Activated T-helper 1 cell treated with anti-CD3 and anti-CD28 coated beads, Interleukin-2, amount 50 U/mL, for 16 hours (primary cell): Measurements from ENCODE around the gene TPRN.

ENCODE experiments used
- DNase-seq, 2 donors: peaks; one replicate each; pipeline ENCODE4 v3.0.0-alpha.2; 2020; ENCODE audit warnings: low read depth in 1 of 2, low spot score in 1 of 2

Gene TPRN

GRCh38 chr9:137236936-137237421, 36.4 kb upstream of the TPRN start:
- no peak for DNase-seq

GRCh38 chr9:137236238-137236935, 35.8 kb upstream of the TPRN start:
- peak; percentile 83 to 84 for DNase-seq

- DNase-seq: no peak
These were observed 35.1 kb upstream of the TPRN start for GRCh38 chr9:137235424-137236237.

- DNase-seq: no peak
These were observed 34.4 kb upstream of the TPRN start for GRCh38 chr9:137234758-137235423.

GRCh38 chr9:137234055-137234697, 33.6 kb upstream of the TPRN start:
- DNase-seq: no peak

DNA sequence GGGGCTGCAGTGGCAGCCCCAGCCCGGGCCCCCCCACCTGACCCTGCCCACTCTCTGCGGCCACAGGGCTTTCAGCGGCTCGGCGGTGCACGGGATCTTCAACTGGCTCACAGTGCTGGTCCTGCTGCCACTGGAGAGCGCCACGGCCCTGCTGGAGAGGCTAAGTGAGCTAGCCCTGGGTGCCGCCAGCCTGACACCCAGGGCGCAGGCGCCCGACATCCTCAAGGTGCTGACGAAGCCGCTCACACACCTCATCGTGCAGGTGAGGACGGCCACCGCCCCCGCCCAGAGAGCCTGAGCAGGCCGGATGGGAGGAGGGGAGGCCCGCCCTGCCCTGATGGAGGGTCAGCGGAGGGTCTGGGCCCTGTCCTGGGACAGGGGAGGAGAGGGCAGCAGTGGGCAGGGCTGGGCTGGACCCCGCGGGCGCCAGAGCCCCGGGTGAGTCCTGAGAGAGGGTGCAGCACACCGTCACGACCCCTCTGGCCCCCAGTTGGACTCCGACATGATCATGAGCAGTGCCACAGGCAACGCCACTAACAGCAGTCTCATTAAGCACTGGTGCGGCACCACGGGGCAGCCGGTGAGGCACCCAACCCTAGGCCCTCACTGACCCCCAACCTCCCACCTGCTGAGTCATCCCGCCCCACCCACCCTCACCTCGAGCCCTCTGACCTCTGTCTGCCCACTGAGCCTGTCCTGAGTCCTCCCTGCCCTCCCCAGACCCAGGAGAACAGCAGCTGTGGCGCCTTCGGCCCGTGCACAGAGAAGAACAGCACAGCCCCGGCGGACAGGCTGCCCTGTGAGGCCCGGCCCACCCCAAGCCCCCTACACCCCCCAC, 32.8 kb upstream of the TPRN start:
- DNase-seq: no peak

DNA sequence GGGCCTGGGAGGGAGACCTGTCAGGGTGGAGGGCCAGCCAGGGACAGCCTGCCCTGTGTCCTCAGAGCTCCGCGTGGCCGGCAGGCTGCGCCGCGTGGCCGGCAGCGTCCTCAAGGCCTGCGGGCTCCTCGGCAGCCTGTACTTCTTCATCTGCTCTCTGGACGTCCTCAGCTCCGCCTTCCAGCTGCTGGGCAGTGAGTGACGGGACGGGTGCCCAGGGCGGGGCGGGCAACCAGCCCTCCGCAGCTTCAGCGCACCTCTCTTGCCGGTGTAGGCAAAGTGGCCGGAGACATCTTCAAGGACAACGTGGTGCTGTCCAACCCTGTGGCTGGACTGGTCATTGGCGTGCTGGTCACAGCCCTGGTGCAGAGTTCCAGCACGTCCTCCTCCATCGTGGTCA, 32.0 kb upstream of the TPRN start:
- no peak for DNase-seq

DNA sequence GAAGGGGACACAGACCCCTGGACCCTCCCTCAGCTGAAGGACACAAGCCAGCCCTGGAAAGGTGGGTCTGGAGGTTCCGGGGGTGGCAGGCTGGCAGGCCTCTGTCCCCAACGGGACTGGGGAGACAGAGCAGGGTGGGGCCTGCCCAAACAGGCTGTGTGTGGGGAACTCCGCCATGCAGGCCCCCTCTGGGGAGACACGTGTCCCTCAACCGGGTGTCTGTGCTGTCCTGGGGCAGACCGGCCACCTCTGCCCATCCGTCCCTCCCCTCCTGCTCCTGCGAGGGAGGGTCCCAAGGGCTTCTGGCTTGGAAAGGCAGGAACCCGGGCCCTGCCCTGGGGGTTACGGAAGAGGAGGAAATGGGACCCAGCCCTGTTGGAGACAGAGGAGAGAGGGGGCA, 31.6 kb upstream of the TPRN start:
- no peak for DNase-seq

DNA sequence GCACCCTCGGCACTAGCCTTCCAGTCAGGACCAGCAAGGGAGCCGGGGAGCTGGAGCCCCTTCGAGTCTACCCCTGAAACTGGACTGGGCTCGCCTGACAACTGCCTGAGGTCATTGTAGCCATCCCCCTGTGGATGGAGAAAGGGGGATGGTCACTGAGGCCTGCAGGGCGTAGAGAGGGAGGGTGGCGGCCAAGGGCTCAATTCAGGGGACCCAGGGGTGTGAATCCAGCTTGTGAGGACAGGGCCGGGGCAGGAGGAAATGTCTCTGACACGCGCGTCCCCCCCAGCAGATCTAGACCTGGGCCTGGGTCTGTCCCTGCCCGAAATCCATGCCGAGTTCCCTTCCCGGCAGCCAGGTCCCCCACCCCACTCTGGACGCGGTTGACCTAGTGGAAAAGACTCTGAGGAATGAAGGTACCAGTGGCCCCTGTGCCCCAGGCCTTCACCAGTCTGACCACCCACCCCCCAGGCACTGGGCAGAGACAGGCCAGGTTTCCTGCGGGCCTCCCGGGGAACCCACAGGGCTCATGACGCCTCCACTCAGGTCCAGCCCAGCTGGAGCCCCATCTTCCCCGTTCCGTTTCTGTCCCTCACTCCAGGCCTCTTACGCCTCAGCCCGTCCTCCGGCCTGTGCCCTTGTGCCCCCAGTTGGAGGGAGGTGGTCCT, 31.0 kb upstream of the TPRN start:
- DNase-seq: no peak

DNA sequence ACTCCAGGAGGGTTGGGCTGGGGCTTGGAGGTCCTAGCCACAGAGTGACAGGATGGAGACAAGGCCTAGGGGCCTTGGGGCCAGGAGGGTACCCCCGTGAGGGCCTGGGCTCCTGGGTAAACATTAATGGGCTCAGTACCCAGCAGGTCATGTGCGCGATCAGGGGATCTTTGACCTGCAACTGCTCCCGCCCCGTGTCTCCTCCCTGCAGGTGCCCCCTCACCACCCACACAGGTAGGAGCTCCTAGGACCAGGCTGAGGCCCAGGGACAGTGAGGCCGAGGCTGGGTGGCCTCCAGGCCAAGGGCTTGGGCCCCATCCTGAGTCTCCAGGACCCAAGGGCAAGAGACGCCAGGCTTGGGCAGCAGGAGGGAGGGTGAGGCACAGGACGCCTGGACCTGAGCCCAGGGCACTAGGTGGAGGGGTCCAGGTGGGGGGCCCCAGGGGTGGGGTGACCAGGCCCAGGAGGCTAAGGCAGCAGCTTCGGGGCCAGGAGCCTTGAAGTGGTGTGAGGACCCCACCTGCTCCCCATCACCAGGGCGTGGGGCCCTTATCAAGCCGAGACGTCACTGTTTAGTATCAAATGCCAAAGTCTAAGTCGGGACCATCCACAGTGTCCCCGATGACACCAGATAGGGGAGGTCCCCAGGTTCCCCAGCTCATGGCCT, 30.3 kb upstream of the TPRN start, which contains the start of gene SLC34A3:
SLC34A3 (plus strand) TSS at position 197 of the 667 bp plus-strand sequence. CDS start 802 bp downstream, outside the sequence.
- DNase-seq: no peak

GRCh38 chr9:137229903-137230704, 29.6 kb upstream of the TPRN start:
- no peak for DNase-seq

GRCh38 chr9:137228968-137229896, 28.7 kb upstream of the TPRN start:
- DNase-seq: no peak

DNA sequence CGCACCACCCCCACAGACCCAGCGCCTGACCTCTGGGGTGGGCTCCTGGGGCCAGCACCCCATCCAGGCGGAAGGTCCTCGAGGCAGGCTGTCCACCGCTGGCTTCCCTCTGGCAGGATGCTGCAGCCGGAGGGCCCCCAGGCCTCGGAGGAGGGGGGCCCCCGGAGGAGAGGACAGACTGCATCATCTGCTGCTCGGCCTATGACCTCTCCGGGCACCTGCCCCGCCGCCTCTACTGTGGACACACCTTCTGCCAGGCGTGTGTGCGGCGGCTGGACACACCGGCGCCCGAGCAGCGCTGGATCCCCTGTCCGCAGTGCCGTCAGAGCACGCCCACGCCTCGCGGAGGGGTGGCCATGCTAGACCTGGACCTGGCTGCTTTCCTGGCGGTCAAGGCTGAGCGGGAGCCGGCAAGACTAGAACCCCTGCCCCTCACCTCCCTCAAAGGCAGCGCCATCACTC, 28.0 kb upstream of the TPRN start:
- no peak for DNase-seq

DNA sequence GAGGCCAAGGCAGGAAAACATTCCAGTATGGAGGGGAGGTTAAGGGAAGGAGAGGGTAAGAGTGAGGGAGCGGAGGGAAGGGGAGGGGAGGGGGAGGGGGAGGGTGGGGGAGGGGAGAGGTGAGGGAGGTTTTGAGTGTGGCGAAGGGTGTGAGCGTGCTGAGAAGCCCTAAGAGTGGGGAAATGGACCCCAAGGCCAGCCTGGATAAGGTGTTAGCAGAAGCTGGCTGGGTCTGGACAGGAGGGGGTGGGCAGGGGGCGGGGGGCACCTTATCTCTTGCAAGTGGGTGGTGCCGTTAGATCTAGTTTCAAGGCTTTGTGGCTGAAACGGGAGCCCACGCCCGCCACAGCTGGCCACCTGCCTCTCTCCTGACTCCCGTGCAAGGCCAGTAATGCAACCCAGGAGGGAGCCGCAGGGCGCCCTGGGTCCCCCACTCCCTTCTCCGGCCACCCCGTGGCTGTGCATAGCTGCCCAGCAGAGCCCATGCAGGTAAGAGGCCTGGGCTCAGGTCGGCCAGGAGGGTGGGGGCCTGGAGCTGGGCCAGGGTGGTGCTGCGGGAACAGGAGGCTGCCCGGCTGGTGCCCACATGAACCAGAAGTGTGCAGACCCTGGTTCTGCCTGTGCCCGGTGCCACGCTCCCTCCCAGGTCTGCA, 27.4 kb upstream of the TPRN start:
- DNase-seq: no peak

DNA sequence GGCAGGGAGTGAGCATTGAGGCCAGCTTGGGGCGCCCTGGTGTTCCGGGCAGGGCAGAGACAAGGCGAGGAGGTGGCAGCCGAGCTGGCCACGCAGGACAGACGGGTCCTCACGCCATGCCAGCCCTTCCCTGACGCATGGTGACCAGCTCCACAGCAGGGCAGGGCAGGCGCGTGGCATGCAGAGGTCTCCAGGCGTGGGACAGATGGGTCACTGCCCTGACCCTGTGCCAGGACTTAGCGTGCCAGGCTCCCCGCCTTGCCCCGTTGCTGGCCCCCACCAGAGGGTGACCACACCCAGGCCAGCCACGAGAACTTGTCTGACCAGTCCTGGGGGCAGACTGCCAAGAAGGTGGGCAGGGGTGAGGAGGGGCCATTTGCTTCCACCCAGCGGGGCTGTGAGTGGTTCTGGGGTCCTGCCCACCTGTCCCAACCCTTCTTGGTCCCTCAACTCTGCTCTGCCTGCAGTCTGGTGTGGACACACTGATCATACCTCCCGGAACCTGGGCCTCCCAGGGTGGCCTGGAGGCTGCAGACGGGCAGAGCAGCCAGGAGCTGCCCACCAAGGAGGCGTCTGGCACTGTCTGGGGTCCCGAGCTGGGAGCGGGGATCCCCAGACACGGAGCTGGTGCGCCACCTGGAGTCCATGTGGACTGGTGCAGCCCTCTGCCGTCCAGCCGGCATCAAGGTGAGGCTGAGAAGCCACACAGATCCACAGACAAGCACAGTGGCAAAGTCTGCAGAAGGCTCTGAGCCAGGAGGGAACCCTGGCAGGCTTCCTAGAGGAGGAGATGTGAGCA, 26.7 kb upstream of the TPRN start, which contains the start of gene RNF224:
RNF224 (plus strand) TSS at position 449 of the 799 bp plus-strand sequence. CDS start 834 bp downstream, outside the sequence.
- DNase-seq: peak; percentile 61 to 66
